Measurements from ENCODE around the gene APOLD1. TPM values are rescaled to one million over a fixed set of nuclear protein-coding genes. Genes with fewer than 3 reads are reported as not detected.
"Not testable (repeated sequence)": the region's sequence is repeated elsewhere in the genome, so short reads cannot be mapped to it uniquely, and the experiment has no call there.

Gene APOLD1
- total and polyA plus RNA-seq, 5 donors = 15.0 to 43.0 (median 17.5) TPM

DNA sequence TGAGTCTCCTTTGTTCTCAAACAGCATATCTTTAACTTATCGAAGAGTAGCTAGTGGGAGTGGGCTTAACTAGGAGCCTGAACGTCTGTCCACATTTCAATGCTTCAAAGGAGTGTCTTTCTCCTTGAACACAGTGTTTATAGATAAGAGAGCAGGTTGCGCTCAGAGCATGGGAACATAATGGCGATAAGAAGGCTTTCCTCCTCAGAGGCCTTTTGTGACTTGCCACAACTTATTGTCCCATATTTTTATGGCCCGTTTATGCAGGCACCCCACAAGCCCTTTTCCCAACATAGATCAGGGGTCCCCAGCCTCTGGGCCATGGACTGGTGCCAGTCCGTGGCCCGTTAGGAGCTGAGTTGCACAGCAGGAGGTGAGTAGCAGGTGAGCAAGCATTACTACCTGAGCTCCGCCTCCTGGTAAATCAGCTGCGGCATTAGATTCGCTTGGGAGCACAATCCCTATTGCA, 25.1 kb downstream of the APOLD1 start:
- H3K4me1 ChIP-seq (ENCODE audit: control insufficient read depth, insufficient read depth, low read length) = no peaks in the 10 kb centered on the region
- WGBS = 81% methylated on average over 10 of the region's 10 CpGs
- intact Hi-C loops (cut with DNase I) = no loop called here
- no peak overlapping the region for H3K27ac ChIP-seq (ENCODE audit: low read length)
- H3K9me3 ChIP-seq (ENCODE audit: control insufficient read depth, low read length) = no peaks in the 10 kb centered on the region
- ATAC-seq (no peak), DNase-seq (no peak)
- no peak overlapping the region for H3K4me3 ChIP-seq (ENCODE audit: low read length)
- H3K27me3 ChIP-seq (ENCODE audit: control insufficient read depth, insufficient read depth) = no peaks in the 10 kb centered on the region

DNA sequence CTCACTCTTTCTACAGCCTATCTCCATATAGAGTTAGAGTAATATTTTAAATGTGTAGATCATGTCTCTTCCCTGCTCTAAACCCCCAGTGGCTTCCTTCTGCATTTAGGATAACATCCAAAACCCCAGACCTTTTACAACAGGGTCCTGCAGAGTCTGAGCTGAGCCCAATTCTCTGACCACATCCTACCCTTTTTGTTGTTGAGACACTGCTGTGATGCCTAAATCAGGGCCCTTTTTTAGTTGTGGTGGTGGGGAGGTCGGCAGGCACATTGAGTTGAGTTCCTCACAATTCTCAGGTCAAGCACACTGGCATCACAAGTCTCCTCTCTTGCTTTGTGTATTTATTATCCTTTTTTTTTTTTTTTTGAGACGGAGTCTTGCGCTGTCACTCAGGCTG, 25.9 kb downstream of the APOLD1 start:
- no peaks in the 10 kb centered on the region for H3K9me3 ChIP-seq (ENCODE audit: control insufficient read depth, low read length)
- DNase-seq = no peak
- 87% methylated on average over 3 of the region's 3 CpGs for WGBS
- H3K27me3 ChIP-seq (ENCODE audit: control insufficient read depth, insufficient read depth) = no peaks in the 10 kb centered on the region
- no peak overlapping the region for H3K27ac ChIP-seq (ENCODE audit: low read length)
- H3K4me3 ChIP-seq (ENCODE audit: low read length) = no peak overlapping the region
- ATAC-seq = no peak
- intact Hi-C loops (cut with DNase I) = no loop called here
- H3K4me1 ChIP-seq (ENCODE audit: control insufficient read depth, insufficient read depth, low read length) = no peaks in the 10 kb centered on the region

DNA sequence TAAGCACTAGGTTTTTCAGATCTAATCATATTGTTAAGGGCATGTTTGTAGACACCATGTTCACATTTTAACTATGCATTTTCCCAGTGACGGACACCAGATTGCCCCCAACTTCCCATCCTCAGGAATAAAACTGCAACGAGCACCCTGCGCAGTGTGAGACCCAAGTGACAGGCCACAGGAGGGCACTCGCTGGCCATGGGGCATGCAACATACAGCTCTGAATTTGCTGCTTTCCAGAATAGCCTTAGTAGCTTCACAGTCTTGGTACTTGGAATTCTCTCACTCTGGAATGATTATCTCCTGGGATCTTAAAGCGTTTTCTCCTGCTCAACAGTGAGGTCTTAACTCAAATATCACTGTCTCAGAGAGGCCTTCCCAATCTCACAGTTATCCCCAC, 26.7 kb downstream of the APOLD1 start:
- Histone ChIP-seq H3K4me3 (ENCODE audit: low read length) (no peak overlapping the region), H3K27ac (ENCODE audit: low read length) (no peak overlapping the region), H3K4me1 (ENCODE audit: control insufficient read depth, insufficient read depth, low read length) (no peaks in the 10 kb centered on the region), H3K27me3 (ENCODE audit: control insufficient read depth, insufficient read depth) (no peaks in the 10 kb centered on the region), H3K9me3 (ENCODE audit: control insufficient read depth, low read length) (no peaks in the 10 kb centered on the region)
- 94% methylated on average over 5 of the region's 5 CpGs for WGBS
- ATAC-seq (no peak), DNase-seq (no peak)
- intact Hi-C loops (cut with DNase I) = no loop called here

DNA sequence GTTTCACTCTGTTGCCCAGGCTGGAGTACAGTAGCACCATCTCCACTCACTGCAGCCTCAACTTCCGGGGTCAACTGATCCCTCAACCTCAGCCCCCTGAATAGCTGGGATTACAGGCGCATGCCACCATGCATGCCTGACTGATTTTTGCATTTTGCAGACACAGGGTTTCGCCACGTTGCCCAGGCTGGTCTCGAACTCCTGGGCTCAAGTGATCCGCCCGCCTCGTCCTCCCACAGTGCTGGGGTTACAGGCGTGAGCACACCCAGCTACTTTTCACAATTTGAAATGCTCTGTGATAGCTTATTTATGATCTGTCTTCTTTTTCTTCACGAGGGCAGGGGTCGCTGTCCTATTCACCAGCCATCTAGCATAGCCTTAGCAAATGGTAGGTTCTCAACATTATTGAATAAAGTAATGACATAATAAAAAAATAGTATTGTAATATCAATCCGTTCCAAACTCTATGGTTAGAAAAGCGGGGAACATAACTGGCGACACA, 27.2 kb downstream of the APOLD1 start:
- no peak overlapping the region for H3K27ac ChIP-seq (ENCODE audit: low read length)
- H3K9me3 ChIP-seq (ENCODE audit: control insufficient read depth, low read length) = no peaks in the 10 kb centered on the region
- no peak for DNase-seq
- WGBS = 70% methylated on average over 14 of the region's 14 CpGs
- H3K4me3 ChIP-seq (ENCODE audit: low read length) = no peak overlapping the region
- intact Hi-C loops (cut with DNase I) = no loop called here
- no peaks in the 10 kb centered on the region for H3K4me1 ChIP-seq (ENCODE audit: control insufficient read depth, insufficient read depth, low read length)
- ATAC-seq = no peak
- H3K27me3 ChIP-seq (ENCODE audit: control insufficient read depth, insufficient read depth) = no peaks in the 10 kb centered on the region

DNA sequence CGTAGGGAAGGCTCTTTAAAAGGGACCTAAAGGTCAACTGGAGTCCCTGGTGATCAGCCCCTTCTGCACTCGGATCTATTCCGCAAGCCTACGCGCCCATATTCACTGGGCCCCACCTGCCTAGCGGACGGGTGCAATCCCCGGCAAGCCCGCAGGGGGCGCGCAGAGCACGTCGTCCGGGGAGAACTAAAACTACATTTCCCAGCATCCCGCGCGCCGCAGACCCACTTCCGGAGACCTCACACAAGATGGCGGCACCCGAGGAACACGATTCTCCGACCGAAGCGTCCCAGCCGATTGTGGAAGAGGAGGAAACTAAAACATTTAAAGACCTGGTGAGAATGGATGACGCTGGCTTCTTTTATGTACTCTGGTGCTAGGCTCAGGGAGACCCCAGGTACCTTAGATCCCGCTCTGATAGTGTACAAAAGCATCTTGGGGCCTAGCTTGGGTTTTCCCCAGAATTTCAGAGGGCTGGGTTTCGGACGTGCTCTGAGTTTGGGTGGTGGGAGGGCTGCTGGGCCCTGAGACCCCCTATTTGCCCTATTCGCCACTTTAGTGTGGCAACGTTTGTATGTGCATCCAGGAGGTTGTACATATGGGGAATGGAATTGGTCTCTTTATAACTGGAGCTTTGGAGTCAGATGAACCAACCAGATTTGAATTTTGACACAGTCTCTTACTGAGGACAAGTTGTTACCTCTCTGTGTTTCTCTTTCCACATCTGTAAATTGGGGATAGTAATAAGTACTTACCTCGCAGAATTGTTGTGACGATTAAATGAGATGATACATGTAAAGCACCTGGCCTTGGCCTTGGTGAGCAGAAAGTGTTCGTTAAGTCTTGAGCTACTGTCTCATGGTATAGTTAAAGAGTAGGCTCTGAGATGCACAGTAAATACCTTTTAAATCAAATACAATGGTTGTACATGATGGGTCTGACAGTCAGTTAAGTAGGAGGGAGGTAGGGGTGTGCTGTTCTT, 28.0 kb downstream of the APOLD1 start, which contains the start of gene DDX47:
DDX47 (plus strand) TSS at position 227 of the 982 bp plus-strand sequence; CDS start at position 249, 22 bp downstream.
- ATAC-seq (peak; percentile 94 to 95), DNase-seq (peak; percentile 96 to 99 (median 98))
- H3K4me3 ChIP-seq (ENCODE audit: low read length) = peak within 1 kb of the TSS; percentile 83
- no peaks in the 10 kb centered on the region for H3K4me1 ChIP-seq (ENCODE audit: control insufficient read depth, insufficient read depth, low read length)
- no peaks in the 10 kb centered on the region for H3K9me3 ChIP-seq (ENCODE audit: control insufficient read depth, low read length)
- 3% methylated on average over 35 of the region's 35 CpGs for WGBS
- H3K27me3 ChIP-seq (ENCODE audit: control insufficient read depth, insufficient read depth) = no peaks in the 10 kb centered on the region
- peak within 1 kb of the TSS; percentile 3 for H3K27ac ChIP-seq (ENCODE audit: low read length)
- intact Hi-C loops (cut with DNase I) = no loop called here

DNA sequence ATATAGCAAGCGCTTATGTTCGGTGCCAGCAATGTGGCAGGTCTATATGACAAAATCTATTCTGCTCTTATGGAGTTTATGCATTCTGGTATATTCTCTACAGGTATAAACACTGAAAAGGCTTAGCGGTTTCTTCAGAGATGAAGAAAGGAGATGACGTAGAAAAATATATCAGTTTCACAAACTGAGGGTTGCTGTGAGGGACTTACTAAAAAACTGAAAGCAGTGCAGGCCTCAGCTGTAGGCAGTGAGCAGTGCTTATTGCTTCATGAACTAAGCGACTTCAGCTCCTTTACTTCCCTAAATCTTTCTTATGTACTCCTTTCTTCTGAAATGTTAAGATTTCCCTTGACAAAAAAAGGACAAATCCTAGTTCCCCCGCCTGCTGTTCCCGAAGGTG, 32.2 kb downstream of the APOLD1 start:
- no peak overlapping the region for H3K27ac ChIP-seq (ENCODE audit: low read length)
- H3K4me3 ChIP-seq (ENCODE audit: low read length) = no peak overlapping the region
- no peak for DNase-seq
- peaks cover 2% of the 10 kb centered on the region for H3K4me1 ChIP-seq (ENCODE audit: control insufficient read depth, insufficient read depth, low read length)
- ATAC-seq = no peak
- intact Hi-C loops (cut with DNase I) = no loop called here
- H3K27me3 ChIP-seq (ENCODE audit: control insufficient read depth, insufficient read depth) = no peaks in the 10 kb centered on the region
- no peaks in the 10 kb centered on the region for H3K9me3 ChIP-seq (ENCODE audit: control insufficient read depth, low read length)
- 90% methylated on average over 7 of the region's 7 CpGs for WGBS

DNA sequence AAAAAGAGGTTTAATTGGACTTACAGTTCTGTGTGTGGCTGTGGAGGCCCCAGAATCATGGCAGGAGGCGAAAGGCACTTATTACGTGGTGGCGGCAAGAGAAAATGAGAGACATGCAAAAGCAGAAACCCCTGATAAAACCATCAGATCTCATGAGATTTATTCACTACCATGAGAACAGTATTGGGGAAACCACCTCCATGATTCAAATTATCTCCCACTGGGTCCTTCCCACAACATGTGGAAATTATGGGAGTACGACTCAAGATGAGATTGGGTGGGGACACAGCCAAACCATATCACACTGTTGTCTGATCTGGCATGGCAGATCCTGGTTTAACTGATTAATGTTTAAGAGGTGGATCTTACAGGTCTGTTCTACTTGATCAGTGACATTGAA, 33.2 kb downstream of the APOLD1 start:
- DNase-seq (no peak), ATAC-seq (no peak)
- Histone ChIP-seq H3K4me3 (ENCODE audit: low read length) (no peak overlapping the region), H3K27me3 (ENCODE audit: control insufficient read depth, insufficient read depth) (no peaks in the 10 kb centered on the region), H3K27ac (ENCODE audit: low read length) (no peak overlapping the region), H3K9me3 (ENCODE audit: control insufficient read depth, low read length) (no peaks in the 10 kb centered on the region), H3K4me1 (ENCODE audit: control insufficient read depth, insufficient read depth, low read length) (peaks cover 2% of the 10 kb centered on the region)
- WGBS = 96% methylated on average over 4 of the region's 4 CpGs
- intact Hi-C loops (cut with DNase I) = no loop called here

DNA sequence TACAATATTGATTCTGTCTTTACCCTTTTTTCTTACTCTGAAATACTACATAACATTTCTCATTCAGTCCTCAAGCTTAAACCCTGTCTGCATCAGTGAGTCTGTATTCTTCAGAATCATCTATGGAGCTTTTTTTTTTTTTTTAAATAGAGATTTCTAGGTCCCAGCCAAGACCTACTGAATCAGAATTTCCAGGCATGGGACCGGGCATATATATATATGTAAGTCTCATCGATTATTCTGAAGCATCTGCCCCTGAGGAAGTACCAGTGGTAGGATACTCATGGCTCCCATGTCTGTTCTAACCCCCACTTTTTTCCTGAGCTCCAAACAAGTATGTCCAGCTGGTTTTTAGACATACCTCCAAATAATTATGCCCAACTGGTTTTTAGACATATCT, 33.8 kb downstream of the APOLD1 start:
- intact Hi-C loops (cut with DNase I) = no loop called here
- 89% methylated on average over 2 of the region's 2 CpGs for WGBS
- ATAC-seq (no peak), DNase-seq (no peak)
- H3K4me1 ChIP-seq (ENCODE audit: control insufficient read depth, insufficient read depth, low read length) = peaks cover 2% of the 10 kb centered on the region
- H3K9me3 ChIP-seq (ENCODE audit: control insufficient read depth, low read length) = no peaks in the 10 kb centered on the region
- H3K4me3 ChIP-seq (ENCODE audit: low read length) = no peak overlapping the region
- peak overlapping the region; percentile 50 for H3K27ac ChIP-seq (ENCODE audit: low read length)
- no peaks in the 10 kb centered on the region for H3K27me3 ChIP-seq (ENCODE audit: control insufficient read depth, insufficient read depth)

DNA sequence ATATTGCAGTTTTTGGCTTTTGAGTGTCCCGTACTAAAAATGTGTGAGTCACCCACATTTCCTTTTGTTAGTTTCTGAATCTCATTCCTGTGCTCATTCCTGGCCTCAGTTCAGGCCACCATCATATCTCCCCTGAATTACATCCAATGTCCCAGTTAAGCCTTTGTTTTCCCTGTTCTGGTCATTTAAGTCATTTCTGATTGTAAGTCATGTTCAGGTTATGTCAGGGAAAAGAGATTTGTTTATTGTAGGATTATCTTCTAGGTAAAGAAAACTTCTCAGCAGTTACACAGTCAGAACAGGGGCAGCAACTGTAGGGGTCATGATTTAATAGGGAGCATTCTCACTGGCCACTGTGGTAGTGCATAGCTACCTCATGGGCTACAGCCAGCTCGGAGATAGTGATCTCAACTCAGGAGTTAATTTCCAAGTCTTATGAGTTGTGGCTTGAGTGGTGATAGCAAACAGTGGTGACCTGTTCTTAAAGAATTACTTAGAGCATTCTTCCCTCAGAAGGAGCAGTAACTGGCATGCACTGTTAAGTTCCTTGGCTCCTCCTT, 34.4 kb downstream of the APOLD1 start:
- peak overlapping the region; percentile 75 for H3K27ac ChIP-seq (ENCODE audit: low read length)
- H3K4me1 ChIP-seq (ENCODE audit: control insufficient read depth, insufficient read depth, low read length) = peaks cover 2% of the 10 kb centered on the region
- 34% methylated on average over 2 of the region's 2 CpGs for WGBS
- H3K9me3 ChIP-seq (ENCODE audit: control insufficient read depth, low read length) = no peaks in the 10 kb centered on the region
- ATAC-seq (peak; percentile 74 to 84), DNase-seq (no peak)
- no peaks in the 10 kb centered on the region for H3K27me3 ChIP-seq (ENCODE audit: control insufficient read depth, insufficient read depth)
- no peak overlapping the region for H3K4me3 ChIP-seq (ENCODE audit: low read length)
- intact Hi-C loops (cut with DNase I) = no loop called here

DNA sequence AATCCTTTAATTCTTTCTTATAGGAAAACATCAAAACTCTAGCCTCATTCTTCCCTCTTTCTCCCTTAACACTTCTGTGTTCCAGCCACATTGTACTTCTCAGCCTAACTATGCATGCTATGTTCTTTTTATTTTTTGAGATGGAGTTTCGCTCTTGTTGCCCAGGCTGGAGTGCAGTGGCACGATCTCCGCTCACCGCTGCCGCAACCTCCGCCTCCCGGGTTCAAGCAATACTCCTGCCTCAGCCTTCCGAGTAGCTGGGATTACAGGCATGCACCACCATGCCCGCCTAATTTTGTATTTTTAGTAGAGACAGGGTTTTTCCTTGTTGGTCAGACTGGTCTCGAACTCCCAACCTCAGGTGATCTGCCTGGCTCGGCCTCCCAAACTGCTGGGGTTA, 34.9 kb downstream of the APOLD1 start:
- ATAC-seq; H3K9me3 ChIP-seq (ENCODE audit: control insufficient read depth, low read length); H3K4me3 ChIP-seq (ENCODE audit: low read length); H3K27ac ChIP-seq (ENCODE audit: low read length); H3K4me1 ChIP-seq (ENCODE audit: control insufficient read depth, insufficient read depth, low read length); intact Hi-C loops (cut with DNase I); DNase-seq; H3K27me3 ChIP-seq (ENCODE audit: control insufficient read depth, insufficient read depth): not testable (repeated sequence)
- 98% methylated on average over 11 of the region's 11 CpGs for WGBS

DNA sequence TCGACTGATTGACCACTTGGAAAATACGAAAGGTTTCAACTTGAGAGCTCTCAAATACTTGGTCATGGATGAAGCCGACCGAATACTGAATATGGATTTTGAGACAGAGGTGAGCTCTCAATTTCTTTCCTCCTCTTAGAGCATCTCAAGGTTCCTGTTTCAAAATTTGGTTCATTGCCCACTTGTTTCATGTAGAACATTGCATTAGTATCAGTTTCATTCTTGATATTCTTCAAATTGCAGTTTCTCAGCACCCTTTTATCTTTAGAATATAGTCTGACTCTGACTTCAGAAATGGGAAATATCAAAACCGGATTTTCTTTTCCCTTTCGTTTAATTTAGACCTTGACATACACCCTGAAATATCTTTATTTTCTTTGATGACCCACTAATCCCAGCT, 36.5 kb downstream of the APOLD1 start:
- 92% methylated on average over 6 of the region's 6 CpGs for WGBS
- DNase-seq (no peak), ATAC-seq (no peak)
- H3K9me3 ChIP-seq (ENCODE audit: control insufficient read depth, low read length) = no peaks in the 10 kb centered on the region
- intact Hi-C loops (cut with DNase I) = no loop called here
- H3K4me3 ChIP-seq (ENCODE audit: low read length) = no peak overlapping the region
- H3K27me3 ChIP-seq (ENCODE audit: control insufficient read depth, insufficient read depth) = no peaks in the 10 kb centered on the region
- no peak overlapping the region for H3K27ac ChIP-seq (ENCODE audit: low read length)
- H3K4me1 ChIP-seq (ENCODE audit: control insufficient read depth, insufficient read depth, low read length) = peaks cover 2% of the 10 kb centered on the region
